ENCODE results near the gene SCPEP1.
"Not testable (repeated sequence)": the region's sequence is repeated elsewhere in the genome, so short reads cannot be mapped to it uniquely, and the experiment has no call there.

SCPEP1 gene

DNA sequence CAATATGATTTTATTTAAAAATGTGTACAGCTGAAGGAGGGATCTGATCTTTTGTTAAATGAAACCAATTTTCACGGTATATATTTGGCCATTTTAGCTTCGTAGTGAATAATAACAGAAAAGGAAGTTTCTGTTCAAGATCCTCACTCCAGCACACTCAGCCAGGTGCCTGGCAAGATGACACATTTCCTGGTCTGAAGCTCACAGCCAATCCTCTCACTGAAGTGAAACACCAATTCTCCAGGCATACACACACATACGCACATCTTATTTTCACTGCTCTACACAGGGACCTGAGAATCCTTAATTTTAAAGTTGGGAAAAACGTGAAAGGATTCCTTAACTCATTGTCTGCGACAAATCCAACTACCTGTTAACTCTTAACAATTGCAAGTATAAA, 39.7 kb upstream of the SCPEP1 start:
- H3K4me3 ChIP-seq (ENCODE audit: low read depth in 1 of 2, low read length in 2 of 2); H3K27ac ChIP-seq (ENCODE audit: low read depth, low read length); H3K4me1 ChIP-seq (ENCODE audit: insufficient read depth, low read length); H3K27me3 ChIP-seq (ENCODE audit: control insufficient read depth in 1 of 2, insufficient read depth in 2 of 2, low read length in 2 of 2); H3K9me3 ChIP-seq (ENCODE audit: low read length); H3K9ac ChIP-seq (ENCODE audit: low read length): not testable (repeated sequence)
- peaks cover 43% of the 10 kb centered on the region for H3K36me3 ChIP-seq (ENCODE audit: insufficient read depth, low read length)

GRCh38 chr17:56939869-56940484, 38.0 kb upstream of the SCPEP1 start:
- H3K9ac ChIP-seq (ENCODE audit: low read length): no peak overlapping the region
- H3K36me3 ChIP-seq (ENCODE audit: insufficient read depth, low read length): peaks cover 52% of the 10 kb centered on the region
- no peak overlapping the region for H3K27ac ChIP-seq (ENCODE audit: low read depth, low read length)
- no peaks in the 10 kb centered on the region for H3K27me3 ChIP-seq (ENCODE audit: control insufficient read depth in 1 of 2, insufficient read depth in 2 of 2, low read length in 2 of 2)
- no peaks in the 10 kb centered on the region for H3K9me3 ChIP-seq (ENCODE audit: low read length)
- no peaks in the 10 kb centered on the region for H3K4me1 ChIP-seq (ENCODE audit: insufficient read depth, low read length)
- H3K4me3 ChIP-seq (ENCODE audit: low read depth in 1 of 2, low read length in 2 of 2): no peak overlapping the region

GRCh38 chr17:56943505-56944125, 34.3 kb upstream of the SCPEP1 start:
- no peaks in the 10 kb centered on the region for H3K4me1 ChIP-seq (ENCODE audit: insufficient read depth, low read length)
- peaks cover 43% of the 10 kb centered on the region for H3K36me3 ChIP-seq (ENCODE audit: insufficient read depth, low read length)
- no peak overlapping the region for H3K27ac ChIP-seq (ENCODE audit: low read depth, low read length)
- H3K9ac ChIP-seq (ENCODE audit: low read length): no peak overlapping the region
- H3K4me3 ChIP-seq (ENCODE audit: low read depth in 1 of 2, low read length in 2 of 2): no peak overlapping the region
- no peaks in the 10 kb centered on the region for H3K9me3 ChIP-seq (ENCODE audit: low read length)
- no peaks in the 10 kb centered on the region for H3K27me3 ChIP-seq (ENCODE audit: control insufficient read depth in 1 of 2, insufficient read depth in 2 of 2, low read length in 2 of 2)

- Histone ChIP-seq H3K36me3 (ENCODE audit: insufficient read depth, low read length) (peaks cover 53% of the 10 kb centered on the region), H3K4me1 (ENCODE audit: insufficient read depth, low read length) (no peaks in the 10 kb centered on the region), H3K9ac (ENCODE audit: low read length) (no peak overlapping the region), H3K27ac (ENCODE audit: low read depth, low read length) (no peak overlapping the region), H3K9me3 (ENCODE audit: low read length) (no peaks in the 10 kb centered on the region), H3K27me3 (ENCODE audit: control insufficient read depth in 1 of 2, insufficient read depth in 2 of 2, low read length in 2 of 2) (no peaks in the 10 kb centered on the region), H3K4me3 (ENCODE audit: low read depth in 1 of 2, low read length in 2 of 2) (no peak overlapping the region)
These were observed 31.9 kb upstream of the SCPEP1 start for GRCh38 chr17:56945938-56946505.

GRCh38 chr17:56947741-56948140, 30.2 kb upstream of the SCPEP1 start:
- no peaks in the 10 kb centered on the region for H3K4me1 ChIP-seq (ENCODE audit: insufficient read depth, low read length)
- H3K27me3 ChIP-seq (ENCODE audit: control insufficient read depth in 1 of 2, insufficient read depth in 2 of 2, low read length in 2 of 2): no peaks in the 10 kb centered on the region
- no peak overlapping the region for H3K9ac ChIP-seq (ENCODE audit: low read length)
- no peak overlapping the region for H3K27ac ChIP-seq (ENCODE audit: low read depth, low read length)
- no peak overlapping the region for H3K4me3 ChIP-seq (ENCODE audit: low read depth in 1 of 2, low read length in 2 of 2)
- no peaks in the 10 kb centered on the region for H3K9me3 ChIP-seq (ENCODE audit: low read length)
- H3K36me3 ChIP-seq (ENCODE audit: insufficient read depth, low read length): peaks cover 38% of the 10 kb centered on the region

GRCh38 chr17:56948491-56948890, 29.4 kb upstream of the SCPEP1 start:
- no peaks in the 10 kb centered on the region for H3K4me1 ChIP-seq (ENCODE audit: insufficient read depth, low read length)
- no peak overlapping the region for H3K27ac ChIP-seq (ENCODE audit: low read depth, low read length)
- H3K9me3 ChIP-seq (ENCODE audit: low read length): no peaks in the 10 kb centered on the region
- H3K27me3 ChIP-seq (ENCODE audit: control insufficient read depth in 1 of 2, insufficient read depth in 2 of 2, low read length in 2 of 2): no peaks in the 10 kb centered on the region
- H3K9ac ChIP-seq (ENCODE audit: low read length): no peak overlapping the region
- H3K36me3 ChIP-seq (ENCODE audit: insufficient read depth, low read length): peaks cover 32% of the 10 kb centered on the region
- no peak overlapping the region for H3K4me3 ChIP-seq (ENCODE audit: low read depth in 1 of 2, low read length in 2 of 2)

DNA sequence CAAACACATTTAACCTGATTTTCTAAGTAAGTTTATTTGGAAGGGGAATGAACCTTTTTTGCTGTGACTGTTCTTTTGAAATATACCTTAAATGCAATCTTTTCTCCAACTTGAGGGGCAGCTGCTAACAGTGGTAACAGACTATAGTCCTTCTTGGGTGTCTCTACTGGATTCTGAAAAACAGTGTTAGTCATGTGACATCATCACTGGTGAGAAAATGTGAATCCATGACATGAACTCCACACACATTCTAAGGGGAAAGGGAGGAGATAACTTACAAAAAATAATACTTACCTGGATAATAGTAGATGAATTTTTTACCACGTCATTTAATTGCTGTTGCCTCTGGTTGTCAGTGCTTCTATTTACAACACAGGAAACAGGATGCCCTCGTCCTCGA, 28.3 kb upstream of the SCPEP1 start:
- Histone ChIP-seq H3K4me1 (ENCODE audit: insufficient read depth, low read length) (no peaks in the 10 kb centered on the region), H3K36me3 (ENCODE audit: insufficient read depth, low read length) (peaks cover 23% of the 10 kb centered on the region), H3K27ac (ENCODE audit: low read depth, low read length) (no peak overlapping the region), H3K9me3 (ENCODE audit: low read length) (no peaks in the 10 kb centered on the region), H3K4me3 (ENCODE audit: low read depth in 1 of 2, low read length in 2 of 2) (no peak overlapping the region), H3K9ac (ENCODE audit: low read length) (no peak overlapping the region), H3K27me3 (ENCODE audit: control insufficient read depth in 1 of 2, insufficient read depth in 2 of 2, low read length in 2 of 2) (no peaks in the 10 kb centered on the region)

DNA sequence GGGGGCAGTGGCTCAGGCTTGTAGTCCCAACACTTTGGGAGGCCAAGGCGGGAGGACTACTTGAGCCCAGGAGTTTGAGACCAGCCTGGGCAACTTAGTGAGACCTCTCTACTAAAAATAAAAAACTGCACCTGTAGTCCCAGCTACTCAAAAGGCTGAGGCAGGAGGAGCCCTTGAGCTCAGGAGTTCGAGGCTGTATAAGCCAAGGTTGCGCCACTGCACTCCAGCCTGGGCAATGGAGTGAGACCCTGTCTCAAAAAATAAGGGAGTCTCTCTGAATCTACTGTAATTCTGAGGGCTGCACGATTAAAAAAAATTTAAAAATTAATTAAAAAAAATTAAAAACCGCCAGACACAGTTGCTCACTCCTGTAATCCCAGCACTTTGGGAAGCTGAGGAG, 20.9 kb upstream of the SCPEP1 start:
- peaks cover 13% of the 10 kb centered on the region for H3K4me1 ChIP-seq (ENCODE audit: insufficient read depth, low read length)
- no peak overlapping the region for H3K4me3 ChIP-seq (ENCODE audit: low read depth in 1 of 2, low read length in 2 of 2)
- no peak overlapping the region for H3K9ac ChIP-seq (ENCODE audit: low read length)
- H3K27me3 ChIP-seq (ENCODE audit: control insufficient read depth in 1 of 2, insufficient read depth in 2 of 2, low read length in 2 of 2): no peaks in the 10 kb centered on the region
- H3K36me3 ChIP-seq (ENCODE audit: insufficient read depth, low read length): peaks cover 4% of the 10 kb centered on the region
- H3K27ac ChIP-seq (ENCODE audit: low read depth, low read length): no peak overlapping the region
- H3K9me3 ChIP-seq (ENCODE audit: low read length): no peaks in the 10 kb centered on the region

GRCh38 chr17:56960596-56961538, 17.1 kb upstream of the SCPEP1 start, which contains the start of gene COIL:
Gene COIL, minus strand, starts transcription at chr17:56961050. Its CDS starts 31 bp downstream, at chr17:56961019.
- Histone ChIP-seq H3K27ac (ENCODE audit: low read depth, low read length) (peak within 1 kb of the TSS; percentile 93), H3K27me3 (ENCODE audit: control insufficient read depth in 1 of 2, insufficient read depth in 2 of 2, low read length in 2 of 2) (no peaks in the 10 kb centered on the region), H3K9ac (ENCODE audit: low read length) (peak within 1 kb of the TSS; percentile 61), H3K9me3 (ENCODE audit: low read length) (no peaks in the 10 kb centered on the region), H3K4me3 (ENCODE audit: low read depth in 1 of 2, low read length in 2 of 2) (peak within 1 kb of the TSS; percentile 85 to 98), H3K4me1 (ENCODE audit: insufficient read depth, low read length) (peaks cover 13% of the 10 kb centered on the region), H3K36me3 (ENCODE audit: insufficient read depth, low read length) (peaks cover 4% of the 10 kb centered on the region)

GRCh38 chr17:56965241-56965640, 12.7 kb upstream of the SCPEP1 start:
- H3K36me3 ChIP-seq (ENCODE audit: insufficient read depth, low read length); H3K9me3 ChIP-seq (ENCODE audit: low read length); H3K4me1 ChIP-seq (ENCODE audit: insufficient read depth, low read length); H3K27ac ChIP-seq (ENCODE audit: low read depth, low read length); H3K27me3 ChIP-seq (ENCODE audit: control insufficient read depth in 1 of 2, insufficient read depth in 2 of 2, low read length in 2 of 2); H3K4me3 ChIP-seq (ENCODE audit: low read depth in 1 of 2, low read length in 2 of 2); H3K9ac ChIP-seq (ENCODE audit: low read length): not testable (repeated sequence)

DNA sequence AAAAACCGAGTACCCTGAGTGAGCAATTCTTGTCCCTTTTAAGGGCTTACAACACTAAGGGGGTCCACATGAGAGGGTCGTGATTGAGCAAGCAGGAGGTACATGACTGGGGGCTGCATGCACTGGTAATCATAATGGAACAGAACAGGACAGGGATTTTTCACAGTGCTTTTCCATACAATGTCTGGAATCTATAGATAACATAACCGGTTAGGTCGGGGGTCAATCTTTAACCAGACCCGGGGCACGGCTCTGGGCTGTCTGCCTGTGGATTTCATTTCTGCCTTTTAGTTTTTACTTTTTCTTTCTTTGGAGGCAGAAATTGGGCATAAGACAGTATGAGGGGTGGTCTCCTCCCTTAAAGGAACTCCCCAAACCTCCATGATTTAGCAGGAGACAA, 12.2 kb upstream of the SCPEP1 start:
- not testable (repeated sequence) for H3K27ac ChIP-seq (ENCODE audit: low read depth, low read length); H3K4me3 ChIP-seq (ENCODE audit: low read depth in 1 of 2, low read length in 2 of 2); H3K9me3 ChIP-seq (ENCODE audit: low read length); H3K4me1 ChIP-seq (ENCODE audit: insufficient read depth, low read length); H3K27me3 ChIP-seq (ENCODE audit: control insufficient read depth in 1 of 2, insufficient read depth in 2 of 2, low read length in 2 of 2); H3K9ac ChIP-seq (ENCODE audit: low read length); H3K36me3 ChIP-seq (ENCODE audit: insufficient read depth, low read length)
